Measurements from ENCODE around the gene A2M. TPM values are rescaled to one million over a fixed set of nuclear protein-coding genes. Genes with fewer than 3 reads are reported as not detected.

Gene A2M
- total RNA-seq, 1 donor from 2014 or later: 1.1 TPM

- TF ChIP-seq, protein P1, sequence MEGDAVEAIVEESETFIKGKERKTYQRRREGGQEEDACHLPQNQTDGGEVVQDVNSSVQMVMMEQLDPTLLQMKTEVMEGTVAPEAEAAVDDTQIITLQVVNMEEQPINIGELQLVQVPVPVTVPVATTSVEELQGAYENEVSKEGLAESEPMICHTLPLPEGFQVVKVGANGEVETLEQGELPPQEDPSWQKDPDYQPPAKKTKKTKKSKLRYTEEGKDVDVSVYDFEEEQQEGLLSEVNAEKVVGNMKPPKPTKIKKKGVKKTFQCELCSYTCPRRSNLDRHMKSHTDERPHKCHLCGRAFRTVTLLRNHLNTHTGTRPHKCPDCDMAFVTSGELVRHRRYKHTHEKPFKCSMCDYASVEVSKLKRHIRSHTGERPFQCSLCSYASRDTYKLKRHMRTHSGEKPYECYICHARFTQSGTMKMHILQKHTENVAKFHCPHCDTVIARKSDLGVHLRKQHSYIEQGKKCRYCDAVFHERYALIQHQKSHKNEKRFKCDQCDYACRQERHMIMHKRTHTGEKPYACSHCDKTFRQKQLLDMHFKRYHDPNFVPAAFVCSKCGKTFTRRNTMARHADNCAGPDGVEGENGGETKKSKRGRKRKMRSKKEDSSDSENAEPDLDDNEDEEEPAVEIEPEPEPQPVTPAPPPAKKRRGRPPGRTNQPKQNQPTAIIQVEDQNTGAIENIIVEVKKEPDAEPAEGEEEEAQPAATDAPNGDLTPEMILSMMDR (IDR thresholded peaks at IDR 0.05; ENCODE audit: unreplicated experiment): no peak
- Mint-ChIP-seq H3K9me3 (ENCODE audit: low read depth) (no peaks in the 10 kb centered on the region), H3K4me3 (ENCODE audit: low read depth) (no peak overlapping the region), H3K36me3 (ENCODE audit: insufficient read depth) (no peaks in the 10 kb centered on the region), H3K27ac (no peak overlapping the region), H3K27me3 (peaks cover 2% of the 10 kb centered on the region), H3K4me1 (ENCODE audit: low read depth) (no peaks in the 10 kb centered on the region)
- no peak for DNase-seq (ENCODE audit: low spot score, unreplicated experiment)
Measured at GRCh38 chr12:9107542-9107873, 8.2 kb downstream of the A2M start.

- DNase-seq (ENCODE audit: low spot score, unreplicated experiment): no peak
- H3K36me3 Mint-ChIP-seq (ENCODE audit: insufficient read depth): no peaks in the 10 kb centered on the region
- H3K4me1 Mint-ChIP-seq (ENCODE audit: low read depth): no peaks in the 10 kb centered on the region
- no peaks in the 10 kb centered on the region for H3K27me3 Mint-ChIP-seq
- TF ChIP-seq, protein P1 (IDR thresholded peaks at IDR 0.05; ENCODE audit: unreplicated experiment): no peak
- H3K9me3 Mint-ChIP-seq (ENCODE audit: low read depth): no peaks in the 10 kb centered on the region
- no peak overlapping the region for H3K27ac Mint-ChIP-seq
- H3K4me3 Mint-ChIP-seq (ENCODE audit: low read depth): no peak overlapping the region
Measured at GRCh38 chr12:9106610-9107541, 8.8 kb downstream of the A2M start.

GRCh38 chr12:9106067-9106466 lies 9.7 kb downstream of the A2M start:
- H3K36me3 Mint-ChIP-seq (ENCODE audit: insufficient read depth): no peaks in the 10 kb centered on the region
- H3K4me1 Mint-ChIP-seq (ENCODE audit: low read depth): no peaks in the 10 kb centered on the region
- H3K9me3 Mint-ChIP-seq (ENCODE audit: low read depth): no peaks in the 10 kb centered on the region
- no peak for DNase-seq (ENCODE audit: low spot score, unreplicated experiment)
- H3K4me3 Mint-ChIP-seq (ENCODE audit: low read depth): no peak overlapping the region
- H3K27ac Mint-ChIP-seq: no peak overlapping the region
- no peaks in the 10 kb centered on the region for H3K27me3 Mint-ChIP-seq
- TF ChIP-seq, protein P1 (IDR thresholded peaks at IDR 0.05; ENCODE audit: unreplicated experiment): no peak

DNA sequence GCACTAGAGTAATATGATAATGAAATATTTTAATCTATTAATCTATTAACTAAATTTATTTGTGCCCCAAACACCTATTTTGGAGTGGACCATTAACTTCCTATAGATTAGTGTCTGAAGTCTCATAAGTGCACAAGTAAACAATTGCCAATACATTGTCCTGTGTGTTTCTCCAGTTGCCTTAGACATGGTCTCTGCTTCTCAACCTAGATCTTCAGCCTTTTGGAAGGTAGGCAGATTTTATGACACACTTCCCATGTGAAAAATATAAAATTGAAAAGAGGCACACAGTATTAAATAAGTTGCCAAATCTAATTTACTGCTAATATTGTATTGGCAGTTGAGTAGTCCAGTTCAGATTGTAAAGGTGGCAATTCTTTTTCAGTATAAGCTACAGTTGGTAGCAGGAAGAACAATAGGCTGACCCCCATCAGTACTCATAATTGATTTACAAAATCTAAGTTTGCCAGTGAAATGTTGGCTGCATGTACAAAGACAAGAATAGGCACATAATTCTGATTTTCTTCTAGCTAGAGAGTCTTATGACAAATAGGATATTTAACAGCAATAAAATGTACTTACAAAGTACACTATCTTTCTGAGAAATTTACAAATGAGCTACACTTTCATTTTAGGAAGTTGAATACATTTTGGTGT lies 10.8 kb downstream of the A2M start:
- TF ChIP-seq, protein P1 (IDR thresholded peaks at IDR 0.05; ENCODE audit: unreplicated experiment): no peak
- Mint-ChIP-seq H3K36me3 (ENCODE audit: insufficient read depth) (no peaks in the 10 kb centered on the region), H3K4me1 (ENCODE audit: low read depth) (no peaks in the 10 kb centered on the region), H3K27me3 (no peaks in the 10 kb centered on the region), H3K27ac (no peak overlapping the region), H3K4me3 (ENCODE audit: low read depth) (no peak overlapping the region), H3K9me3 (ENCODE audit: low read depth) (no peaks in the 10 kb centered on the region)
- no peak for DNase-seq (ENCODE audit: low spot score, unreplicated experiment)

DNA sequence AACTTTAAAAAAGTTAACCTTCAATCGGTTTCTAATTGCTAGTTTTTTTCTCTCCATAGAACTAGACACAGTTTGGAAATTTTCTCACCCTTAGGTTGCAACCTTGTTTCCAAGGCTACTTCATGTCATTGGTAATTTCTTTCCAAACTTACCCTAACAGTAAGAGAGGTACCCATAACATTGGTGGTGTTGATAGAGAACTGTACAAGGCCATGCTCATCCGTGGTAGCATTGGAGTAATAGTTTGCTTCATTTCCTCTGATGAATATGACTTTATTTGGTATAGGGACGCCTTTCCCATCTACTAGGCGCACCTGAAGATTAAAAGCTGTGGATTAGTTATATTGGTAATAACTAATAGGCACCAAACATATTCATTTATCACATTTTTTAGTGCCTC lies 11.6 kb downstream of the A2M start:
- no peak for DNase-seq (ENCODE audit: low spot score, unreplicated experiment)
- Mint-ChIP-seq H3K27me3 (no peaks in the 10 kb centered on the region), H3K4me1 (ENCODE audit: low read depth) (no peaks in the 10 kb centered on the region), H3K27ac (no peak overlapping the region), H3K36me3 (ENCODE audit: insufficient read depth) (no peaks in the 10 kb centered on the region), H3K4me3 (ENCODE audit: low read depth) (no peak overlapping the region), H3K9me3 (ENCODE audit: low read depth) (no peaks in the 10 kb centered on the region)
- TF ChIP-seq, protein P1 (IDR thresholded peaks at IDR 0.05; ENCODE audit: unreplicated experiment): no peak
